Measurements from ENCODE around the gene USP28. TPM values are rescaled to one million over a fixed set of nuclear protein-coding genes. Genes with fewer than 3 reads are reported as not detected.
A peak's percentile ranks its signal among the peaks of the same experiment; 100 is the strongest.

USP28 gene
- total RNA-seq, 4 donors from 2014 or later: 5.3 to 43.3 (median 22.4) TPM

DNA sequence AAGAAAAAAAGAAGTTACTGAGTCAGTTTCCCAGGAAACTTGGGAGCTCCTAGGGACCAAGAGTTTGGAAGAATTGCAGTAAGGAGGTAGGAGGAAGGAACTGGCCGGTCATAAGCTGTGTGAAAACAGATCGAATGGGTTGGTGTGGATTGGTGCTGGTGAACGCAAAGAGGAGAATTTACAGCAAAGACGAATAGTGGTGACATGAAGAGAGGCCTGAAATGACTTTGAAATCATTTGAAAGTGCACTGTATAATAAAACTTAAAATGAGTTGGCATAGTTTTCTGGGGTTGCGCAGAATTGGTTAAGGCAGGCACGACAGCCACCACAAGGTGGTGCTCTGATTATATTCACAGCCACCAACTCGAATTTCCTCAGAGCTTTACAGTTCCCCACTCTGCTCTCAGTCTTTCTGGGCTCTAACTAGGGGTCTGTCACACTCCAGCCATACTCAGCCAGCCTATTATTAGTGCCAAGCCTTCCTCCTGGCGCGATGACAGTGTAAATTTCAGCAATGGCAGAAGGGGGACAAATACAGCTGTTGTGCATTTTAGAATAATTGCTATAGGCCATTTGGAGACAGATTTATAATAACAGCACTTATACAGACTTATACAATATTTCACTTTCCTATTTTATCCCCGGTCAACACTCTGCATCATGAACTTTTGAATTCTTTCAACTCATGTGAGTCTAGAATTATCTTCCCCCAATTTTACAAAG, 20.9 kb upstream of the USP28 start:
- TF ChIP-seq, protein P1, sequence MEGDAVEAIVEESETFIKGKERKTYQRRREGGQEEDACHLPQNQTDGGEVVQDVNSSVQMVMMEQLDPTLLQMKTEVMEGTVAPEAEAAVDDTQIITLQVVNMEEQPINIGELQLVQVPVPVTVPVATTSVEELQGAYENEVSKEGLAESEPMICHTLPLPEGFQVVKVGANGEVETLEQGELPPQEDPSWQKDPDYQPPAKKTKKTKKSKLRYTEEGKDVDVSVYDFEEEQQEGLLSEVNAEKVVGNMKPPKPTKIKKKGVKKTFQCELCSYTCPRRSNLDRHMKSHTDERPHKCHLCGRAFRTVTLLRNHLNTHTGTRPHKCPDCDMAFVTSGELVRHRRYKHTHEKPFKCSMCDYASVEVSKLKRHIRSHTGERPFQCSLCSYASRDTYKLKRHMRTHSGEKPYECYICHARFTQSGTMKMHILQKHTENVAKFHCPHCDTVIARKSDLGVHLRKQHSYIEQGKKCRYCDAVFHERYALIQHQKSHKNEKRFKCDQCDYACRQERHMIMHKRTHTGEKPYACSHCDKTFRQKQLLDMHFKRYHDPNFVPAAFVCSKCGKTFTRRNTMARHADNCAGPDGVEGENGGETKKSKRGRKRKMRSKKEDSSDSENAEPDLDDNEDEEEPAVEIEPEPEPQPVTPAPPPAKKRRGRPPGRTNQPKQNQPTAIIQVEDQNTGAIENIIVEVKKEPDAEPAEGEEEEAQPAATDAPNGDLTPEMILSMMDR (IDR thresholded peaks at IDR 0.05): peak; percentile 60 to 71 (median 66)
- no peak for TF ChIP-seq POLR2A (IDR thresholded peaks at IDR 0.05)
- Histone ChIP-seq H3K4me3 (no peak overlapping the region), H3K27me3 (no peaks in the 10 kb centered on the region), H3K27ac (no peak overlapping the region), H3K36me3 (no peaks in the 10 kb centered on the region), H3K4me1 (no peaks in the 10 kb centered on the region), H3K9me3 (no peaks in the 10 kb centered on the region)
- intact Hi-C loops (cut with DNase I; ENCODE audit: low total_unique reads): loop anchor here (2.0 kb wide), 1 partner anchor 366 kb away; no protein-coding TSS in a partner anchor
- DNase-seq: peak; percentile 28 to 30

DNA sequence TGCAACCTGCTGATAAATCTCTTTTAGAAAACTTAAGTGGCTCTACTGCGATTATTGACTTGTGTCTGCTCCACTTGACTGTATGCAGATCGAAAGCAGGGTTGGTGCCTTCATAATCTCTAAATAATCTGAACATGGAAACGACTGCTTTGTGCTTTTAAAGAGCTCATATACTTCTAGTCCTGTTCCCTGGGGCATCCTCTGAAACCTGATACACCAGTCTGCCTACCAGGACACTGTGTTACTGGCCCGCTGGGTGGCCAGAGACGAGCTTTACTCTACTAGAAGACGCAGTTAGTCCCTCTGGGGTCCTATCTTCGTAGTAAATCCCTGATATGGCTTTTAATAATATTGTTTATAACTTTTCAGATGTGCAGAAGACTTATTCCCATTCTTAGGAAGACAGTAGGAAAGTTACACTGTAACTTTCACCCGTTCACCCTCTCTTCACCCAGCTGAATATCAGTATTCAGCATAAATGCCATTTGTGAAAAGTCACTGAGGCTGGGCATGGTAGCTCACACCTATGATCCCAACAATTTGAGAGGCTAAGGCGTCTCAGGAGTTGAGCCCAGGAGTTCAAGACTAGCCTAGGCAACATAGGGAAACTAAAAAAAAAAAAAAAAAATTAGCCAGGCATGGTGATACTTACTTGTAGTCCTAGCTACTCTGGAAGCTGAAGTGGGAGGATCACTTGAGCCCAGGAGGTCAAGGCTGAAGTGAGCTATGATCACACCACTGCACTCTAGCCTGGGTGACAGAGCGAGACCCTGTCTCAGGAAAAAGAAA, 20.2 kb upstream of the USP28 start:
- Histone ChIP-seq H3K9me3 (no peaks in the 10 kb centered on the region), H3K27ac (no peak overlapping the region), H3K36me3 (no peaks in the 10 kb centered on the region), H3K4me1 (no peaks in the 10 kb centered on the region), H3K27me3 (no peaks in the 10 kb centered on the region), H3K4me3 (no peak overlapping the region)
- TF ChIP-seq POLR2A (IDR thresholded peaks at IDR 0.05): no peak
- TF ChIP-seq, protein P1 (IDR thresholded peaks at IDR 0.05): no peak
- intact Hi-C loops (cut with DNase I; ENCODE audit: low total_unique reads): loop anchor here (2.0 kb wide), 1 partner anchor 367 kb away; no protein-coding TSS in a partner anchor
- no peak for DNase-seq

DNA sequence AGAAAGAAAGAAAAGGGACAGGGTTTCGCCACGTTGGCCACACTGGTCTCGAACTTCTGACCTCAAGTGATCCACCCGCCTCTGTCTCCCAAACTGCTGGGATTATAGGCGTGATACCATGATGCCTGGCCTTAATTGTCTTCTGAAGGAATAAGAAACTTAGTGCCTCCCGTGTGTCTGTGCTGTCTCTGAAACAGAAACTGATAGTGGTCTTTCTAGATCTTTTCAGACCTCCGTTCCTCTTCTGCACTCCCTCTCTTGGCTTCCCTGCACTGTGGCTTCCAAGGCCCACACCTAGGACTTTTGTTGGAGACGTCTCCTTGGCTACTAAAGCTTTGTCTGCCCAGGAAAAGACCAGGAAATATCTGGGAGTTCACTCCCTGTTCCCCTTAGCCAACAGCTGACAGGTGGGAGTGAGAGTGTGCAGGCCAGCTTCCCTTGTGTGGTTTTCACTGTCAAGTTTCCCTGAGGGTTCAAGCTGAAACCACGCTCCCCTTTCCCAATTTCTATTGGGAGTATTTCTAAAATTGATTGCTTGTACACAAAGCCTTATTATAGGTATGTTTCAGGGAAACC, 19.1 kb upstream of the USP28 start:
- H3K9me3 ChIP-seq: no peaks in the 10 kb centered on the region
- H3K27ac ChIP-seq: no peak overlapping the region
- no peak for DNase-seq
- H3K4me3 ChIP-seq: no peak overlapping the region
- H3K4me1 ChIP-seq: no peaks in the 10 kb centered on the region
- H3K27me3 ChIP-seq: no peaks in the 10 kb centered on the region
- H3K36me3 ChIP-seq: no peaks in the 10 kb centered on the region
- intact Hi-C loops (cut with DNase I; ENCODE audit: low total_unique reads): no loop called here
- no peak for TF ChIP-seq POLR2A (IDR thresholded peaks at IDR 0.05)
- TF ChIP-seq, protein P1 (IDR thresholded peaks at IDR 0.05): no peak

DNA sequence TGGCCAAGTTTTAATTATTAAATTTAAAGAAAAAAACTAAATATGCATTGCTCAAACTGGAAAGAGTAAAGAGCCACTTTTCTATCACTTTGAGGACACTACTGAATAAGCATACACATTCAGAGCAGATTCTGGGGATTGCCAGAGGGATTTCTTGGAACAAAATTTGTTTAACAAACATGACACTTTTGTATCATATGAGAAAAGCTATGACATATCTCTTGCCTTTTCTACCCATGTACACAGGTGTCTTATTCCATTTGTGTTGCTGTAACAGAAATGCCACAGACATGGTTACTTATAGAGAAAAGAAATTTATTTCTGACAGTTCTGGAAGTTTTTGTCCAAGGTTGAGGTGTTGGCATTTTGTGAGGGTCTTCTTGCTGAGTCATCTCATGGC, 13.5 kb upstream of the USP28 start:
- no peaks in the 10 kb centered on the region for H3K9me3 ChIP-seq
- H3K27ac ChIP-seq: no peak overlapping the region
- no peaks in the 10 kb centered on the region for H3K36me3 ChIP-seq
- H3K4me1 ChIP-seq: no peaks in the 10 kb centered on the region
- DNase-seq: no peak
- no peaks in the 10 kb centered on the region for H3K27me3 ChIP-seq
- no peak overlapping the region for H3K4me3 ChIP-seq
- TF ChIP-seq, protein P1 (IDR thresholded peaks at IDR 0.05): no peak
- no peak for TF ChIP-seq POLR2A (IDR thresholded peaks at IDR 0.05)
- intact Hi-C loops (cut with DNase I; ENCODE audit: low total_unique reads): no loop called here

DNA sequence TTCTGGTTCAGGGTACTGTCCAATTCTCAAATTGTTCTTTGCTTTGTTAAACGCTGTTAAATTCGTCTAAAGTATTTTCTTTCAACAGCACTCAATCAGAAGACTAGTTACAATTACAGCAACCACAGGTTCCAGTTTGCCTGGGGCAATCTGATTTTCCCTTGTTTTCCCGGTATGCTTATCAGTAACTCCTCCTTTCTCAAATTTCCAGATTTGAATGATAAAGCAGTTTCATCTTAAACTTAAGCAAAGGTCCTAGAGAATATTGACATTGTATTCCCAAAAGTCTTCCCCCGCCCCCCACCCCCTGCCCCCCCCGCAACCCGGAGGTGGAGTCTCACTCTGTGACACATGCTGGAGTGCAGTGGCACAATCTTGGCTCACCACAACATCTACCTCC, 10.5 kb upstream of the USP28 start:
- TF ChIP-seq, protein P1 (IDR thresholded peaks at IDR 0.05): no peak
- TF ChIP-seq POLR2A (IDR thresholded peaks at IDR 0.05): no peak
- no peak for DNase-seq
- no peak overlapping the region for H3K4me3 ChIP-seq
- H3K36me3 ChIP-seq: no peaks in the 10 kb centered on the region
- H3K27me3 ChIP-seq: no peaks in the 10 kb centered on the region
- no peak overlapping the region for H3K27ac ChIP-seq
- H3K4me1 ChIP-seq: no peaks in the 10 kb centered on the region
- intact Hi-C loops (cut with DNase I; ENCODE audit: low total_unique reads): no loop called here
- H3K9me3 ChIP-seq: no peaks in the 10 kb centered on the region
